GM21381 (cell line): ENCODE measurements around the gene ZSWIM7.

Experiments used
- ATAC-seq: cut with Tn5 transposase; IDR thresholded peaks from one replicate; pipeline ENCODE4 v1.9.1; 2021; ENCODE audit warnings: mild to moderate bottlenecking, moderate library complexity; ENCODE audit not compliant: unreplicated experiment

ZSWIM7 gene, protein sequence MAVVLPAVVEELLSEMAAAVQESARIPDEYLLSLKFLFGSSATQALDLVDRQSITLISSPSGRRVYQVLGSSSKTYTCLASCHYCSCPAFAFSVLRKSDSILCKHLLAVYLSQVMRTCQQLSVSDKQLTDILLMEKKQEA

DNA sequence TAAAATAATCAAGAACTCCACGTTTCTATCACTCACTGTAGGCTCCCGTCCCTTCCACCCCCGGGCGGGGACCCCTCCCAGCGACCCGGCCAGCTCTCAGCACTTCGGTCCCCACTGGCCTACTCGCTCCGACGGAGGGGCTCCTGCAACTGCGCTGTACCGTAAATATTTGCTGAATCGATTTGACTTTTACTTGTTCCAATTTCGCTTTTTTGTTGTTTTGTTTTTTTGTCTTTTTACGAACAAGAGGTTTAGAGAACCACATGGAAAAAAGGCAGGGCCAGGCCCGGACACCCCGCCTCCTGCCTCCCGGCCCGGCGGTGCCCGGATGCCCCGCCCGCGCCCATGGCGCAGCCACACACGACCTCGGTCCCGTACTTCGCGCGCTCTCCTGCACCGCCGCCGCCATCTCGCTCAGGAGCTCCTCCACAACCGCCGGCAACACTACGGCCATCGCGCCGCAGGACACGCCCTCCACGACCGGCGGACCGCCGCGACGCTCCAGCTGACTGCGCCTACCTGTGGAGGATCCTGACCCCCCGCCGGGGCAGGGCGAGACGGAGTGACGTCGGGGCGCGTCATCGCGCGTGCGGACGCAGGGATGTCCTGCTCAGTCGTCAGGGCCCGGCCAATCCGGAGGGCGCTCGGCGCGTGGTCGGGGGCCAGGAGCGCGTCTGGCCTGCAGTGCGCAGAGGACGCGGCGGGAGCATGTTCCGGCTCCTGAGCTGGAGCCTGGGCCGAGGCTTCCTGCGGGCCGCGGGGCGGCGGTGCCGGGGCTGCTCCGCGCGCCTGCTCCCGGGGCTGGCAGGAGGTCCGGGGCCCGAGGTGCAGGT lies at the start of gene ZSWIM7, which contains the start of gene TTC19:
TSS of gene ZSWIM7 (minus strand) at position 564 of the 833 bp plus-strand sequence. CDS start at position 454, 110 bp downstream.
TSS of gene TTC19 (plus strand) at position 684 of the 833 bp plus-strand sequence. CDS start at position 709, 25 bp downstream.
- peak; percentile 95 for ATAC-seq

GRCh38 chr17:16048811-16049449 lies 49.4 kb upstream of the ZSWIM7 start:
- ATAC-seq, result no peak

DNA sequence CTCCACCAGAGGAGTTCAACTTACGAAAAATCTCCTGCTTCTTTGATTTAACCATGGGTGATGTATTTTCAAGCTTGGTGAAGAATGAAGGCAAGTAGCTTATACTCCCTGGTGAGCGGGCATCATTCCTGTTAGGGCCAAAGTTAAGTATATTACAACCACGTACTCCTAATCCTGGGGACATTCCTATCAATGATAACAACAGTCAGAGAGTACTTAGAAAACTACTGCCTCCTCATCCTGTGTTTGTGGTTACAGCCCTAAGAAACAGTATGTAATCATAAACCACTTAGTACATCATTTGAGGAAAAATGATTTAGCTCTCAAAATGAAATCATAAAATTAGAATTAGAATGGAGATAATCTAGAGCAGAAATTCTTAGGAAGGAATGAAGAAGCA lies 47.5 kb upstream of the ZSWIM7 start:
- no peak for ATAC-seq

DNA sequence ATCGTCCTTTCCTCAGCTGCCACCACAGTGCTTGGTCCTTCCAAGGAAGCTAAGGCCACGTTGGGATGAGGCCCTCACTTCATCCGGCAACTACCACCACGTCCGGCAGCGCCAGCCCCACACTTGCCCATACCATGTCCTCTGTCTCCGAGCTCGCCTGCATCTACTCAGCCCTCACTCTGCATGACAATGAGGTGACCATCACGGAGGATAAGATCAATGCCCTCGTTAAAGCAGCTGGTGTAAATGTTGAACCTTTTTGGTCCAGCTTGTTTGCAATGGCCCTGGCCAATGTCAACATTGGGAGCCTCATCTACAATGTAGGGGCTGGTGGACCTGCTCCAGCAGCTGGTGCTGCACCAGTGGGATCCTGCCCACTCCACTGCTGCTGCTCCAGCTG lies 45.0 kb upstream of the ZSWIM7 start:
- no peak for ATAC-seq

DNA sequence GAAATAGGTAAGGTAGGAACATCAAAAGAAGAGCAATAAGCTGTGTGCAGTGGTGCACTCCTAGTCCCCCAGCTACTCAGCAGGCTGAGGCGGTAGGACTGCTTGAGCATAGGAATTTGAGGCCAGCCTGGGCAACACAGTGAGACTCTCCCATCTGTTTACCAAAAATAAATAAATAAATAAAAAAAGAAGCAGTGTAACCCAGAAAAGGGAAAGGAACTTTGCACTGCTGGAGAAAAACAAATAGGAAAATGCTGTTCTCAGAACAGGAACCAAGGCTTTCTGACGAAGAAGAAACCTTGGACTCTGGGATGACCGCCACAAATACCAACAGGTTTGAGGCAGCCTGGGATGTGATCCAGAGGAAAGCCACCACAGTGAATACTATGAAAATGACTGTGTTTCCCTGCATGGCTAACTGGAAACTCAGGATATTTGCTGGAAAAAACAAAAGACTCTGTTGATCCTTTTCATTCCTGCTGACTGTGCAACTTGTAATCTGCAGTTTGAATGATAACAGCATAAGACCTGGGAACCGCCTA lies 41.3 kb upstream of the ZSWIM7 start:
- no peak for ATAC-seq

DNA sequence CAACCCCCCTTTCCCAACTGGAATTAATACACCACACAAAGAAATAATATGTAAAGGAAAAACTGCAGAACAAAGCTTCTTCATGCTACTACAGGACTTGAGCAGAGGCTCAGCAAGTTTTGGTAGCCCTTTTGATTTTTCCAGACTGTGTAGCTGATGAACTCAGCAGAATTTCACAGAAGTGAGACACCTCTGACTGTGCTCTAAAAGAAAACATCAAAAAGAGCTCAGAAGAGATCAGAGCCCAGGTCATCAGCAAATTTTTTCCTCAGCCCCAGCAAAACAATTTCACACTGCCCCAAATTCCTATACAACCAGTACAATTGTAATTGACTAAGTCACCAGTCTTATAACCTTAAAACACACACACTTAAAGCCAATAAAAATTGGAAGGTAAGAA lies 38.1 kb upstream of the ZSWIM7 start:
- ATAC-seq, result no peak

GRCh38 chr17:16036261-16036660 lies 36.8 kb upstream of the ZSWIM7 start:
- no peak for ATAC-seq

- ATAC-seq, result no peak
Measured at GRCh38 chr17:16033729-16034349, 34.3 kb upstream of the ZSWIM7 start.

- peak; percentile 77 for ATAC-seq
Measured at GRCh38 chr17:16027708-16028584, 28.4 kb upstream of the ZSWIM7 start.

GRCh38 chr17:16026895-16027294 lies 27.4 kb upstream of the ZSWIM7 start:
- no peak for ATAC-seq

DNA sequence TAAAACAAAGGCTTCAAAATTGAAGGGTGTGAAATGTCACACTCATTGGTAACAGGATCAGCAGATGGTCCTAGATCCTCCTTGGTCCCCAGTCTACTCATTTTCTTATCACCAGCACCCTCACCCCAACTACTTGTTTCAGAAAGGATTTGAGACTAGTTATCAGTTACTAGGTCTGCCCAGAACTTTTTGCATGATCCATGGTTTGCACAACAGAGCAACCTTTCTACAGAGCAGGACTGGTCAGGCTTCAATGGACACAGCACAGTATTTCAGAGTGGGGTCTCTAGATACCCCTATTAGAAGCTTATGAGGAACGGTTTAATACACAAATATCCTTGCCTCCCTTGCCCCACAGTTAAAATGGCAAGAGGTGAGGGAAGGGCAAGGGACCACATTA lies 25.7 kb upstream of the ZSWIM7 start:
- ATAC-seq, result no peak

DNA sequence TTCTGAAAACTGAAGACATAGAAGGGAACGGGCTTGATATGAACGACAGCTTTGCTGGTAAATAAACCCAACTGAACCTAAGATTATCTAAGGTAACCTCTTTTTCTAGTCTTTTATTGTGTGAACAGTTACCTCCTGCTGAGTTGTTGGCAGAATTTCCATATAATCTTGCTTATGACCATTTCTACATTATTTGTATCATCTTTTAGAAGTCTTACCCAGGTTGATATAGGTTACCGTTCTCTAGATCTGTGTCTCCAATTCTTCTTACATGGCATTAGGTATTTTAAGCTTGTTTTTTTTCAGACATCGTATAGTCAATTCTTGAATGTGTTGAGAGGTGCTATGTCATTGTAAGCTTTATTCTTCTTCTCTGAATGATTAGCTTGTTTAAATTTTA lies 24.4 kb upstream of the ZSWIM7 start:
- no peak for ATAC-seq

DNA sequence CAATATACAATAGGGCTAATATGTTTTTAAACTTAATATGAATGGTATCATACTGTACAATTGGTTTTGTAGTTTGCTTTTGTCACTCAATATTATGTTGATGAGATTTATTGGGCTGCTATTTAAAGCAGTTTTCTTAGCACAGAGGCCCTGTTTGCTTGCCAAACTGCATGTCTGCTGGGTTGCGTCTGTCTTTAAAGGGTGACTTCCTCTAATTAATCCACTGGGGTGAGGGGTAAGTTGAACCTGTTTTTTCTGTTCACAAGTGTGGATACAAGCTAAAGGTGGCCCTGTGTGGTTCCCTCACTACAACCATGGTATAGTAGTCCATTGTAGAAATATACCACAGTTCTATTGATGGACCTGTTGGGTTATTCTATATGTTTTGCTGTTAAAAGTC lies 19.8 kb upstream of the ZSWIM7 start:
- no peak for ATAC-seq

GRCh38 chr17:16013943-16014407 lies 14.5 kb upstream of the ZSWIM7 start:
- no peak for ATAC-seq

GRCh38 chr17:16007439-16007838 lies 7.9 kb upstream of the ZSWIM7 start:
- ATAC-seq, result no peak

GRCh38 chr17:16005636-16006035 lies 6.1 kb upstream of the ZSWIM7 start:
- ATAC-seq, result no peak

DNA sequence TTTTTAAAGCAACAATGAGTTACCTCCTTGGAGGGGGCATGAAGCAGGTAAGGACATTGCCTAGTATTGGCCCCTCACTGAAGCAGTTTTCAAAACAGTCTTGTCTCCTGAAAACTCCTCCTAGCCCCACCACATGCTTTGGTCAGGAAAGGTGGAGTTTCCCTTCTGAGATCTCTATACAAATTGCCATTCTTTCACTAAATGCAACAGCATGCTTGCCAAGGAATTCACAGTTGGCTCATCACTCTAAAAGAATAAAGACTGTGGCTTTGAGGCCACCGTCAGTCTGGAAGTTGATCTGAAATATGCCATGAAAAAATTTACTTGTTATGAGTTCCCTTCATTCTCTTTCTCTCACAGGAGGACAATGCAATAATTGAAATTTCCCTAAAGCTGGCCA lies 4.3 kb upstream of the ZSWIM7 start:
- no peak for ATAC-seq

GRCh38 chr17:16002708-16003260 lies 3.3 kb upstream of the ZSWIM7 start:
- ATAC-seq, result no peak

- no peak for ATAC-seq
Measured at GRCh38 chr17:16001226-16001897, 1.9 kb upstream of the ZSWIM7 start.
